Measurements from ENCODE around the gene KRTAP5-1.
A peak's percentile ranks its signal among the peaks of the same experiment; 100 is the strongest.

The KRTAP5-1 gene

GRCh38 chr11:1558775-1559110, 26.3 kb downstream of the KRTAP5-1 start:
- no peak for DNase-seq

GRCh38 chr11:1557904-1558774, 26.9 kb downstream of the KRTAP5-1 start:
- DNase-seq = no peak

GRCh38 chr11:1557051-1557884, 27.8 kb downstream of the KRTAP5-1 start:
- DNase-seq = no peak

- no peak for DNase-seq
Measured at GRCh38 chr11:1556278-1556902, 28.7 kb downstream of the KRTAP5-1 start.

- DNase-seq = no peak
Measured at GRCh38 chr11:1555713-1556153, 29.4 kb downstream of the KRTAP5-1 start.

GRCh38 chr11:1554981-1555712, 29.9 kb downstream of the KRTAP5-1 start:
- no peak for DNase-seq

GRCh38 chr11:1553808-1554594, 31.1 kb downstream of the KRTAP5-1 start:
- DNase-seq = no peak

GRCh38 chr11:1549338-1550330, 35.4 kb downstream of the KRTAP5-1 start:
- no peak for DNase-seq

- no peak for DNase-seq
Measured at GRCh38 chr11:1548221-1549070, 36.6 kb downstream of the KRTAP5-1 start.

GRCh38 chr11:1547467-1548098, 37.5 kb downstream of the KRTAP5-1 start:
- DNase-seq = no peak

- DNase-seq = peak; percentile 76
Measured at GRCh38 chr11:1546536-1547466, 38.3 kb downstream of the KRTAP5-1 start.

GRCh38 chr11:1546077-1546535, 39.0 kb downstream of the KRTAP5-1 start:
- DNase-seq = no peak

GRCh38 chr11:1545432-1545831, 39.7 kb downstream of the KRTAP5-1 start:
- no peak for DNase-seq

GRCh38 chr11:1544536-1544935, 40.5 kb downstream of the KRTAP5-1 start:
- DNase-seq = no peak

GRCh38 chr11:1543606-1544263, 41.3 kb downstream of the KRTAP5-1 start:
- no peak for DNase-seq

GRCh38 chr11:1542267-1542666, 42.8 kb downstream of the KRTAP5-1 start:
- DNase-seq = no peak

GRCh38 chr11:1541474-1542204, 43.4 kb downstream of the KRTAP5-1 start:
- no peak for DNase-seq

All from activated CD8-positive, alpha-beta memory T cell treated with anti-CD3 and anti-CD28 coated beads for 24 hours (primary cell).